Fibroblast of lung (primary cell): ENCODE data around the gene AFAP1L2. TPM values are rescaled to one million over a fixed set of nuclear protein-coding genes. Genes with fewer than 3 reads are reported as not detected.
A peak's percentile ranks its signal among the peaks of the same experiment; 100 is the strongest.

ENCODE experiments used
- DNase-seq, 2 donors: peaks; one replicate each; pipeline versions ENCODE4 v3.0.0 to v3.0.0-alpha.2; 2010; ENCODE audit warnings: low read depth in 2 of 2
- H2AFZ ChIP-seq: 2 replicates; pipeline ENCODE4 v1.5.1; 2012; ENCODE audit warnings: low read length, control low read depth, inconsistent platforms
- H3K27ac ChIP-seq: 2 replicates; pipeline ENCODE4 v1.5.1; 2011; ENCODE audit warnings: low read length, control low read depth; ENCODE audit not compliant: insufficient read depth
- H3K27me3 ChIP-seq: 2 replicates; pipeline ENCODE4 v1.5.1; 2011; ENCODE audit warnings: mild to moderate bottlenecking, low read length; ENCODE audit not compliant: control insufficient read depth, insufficient read depth
- H3K36me3 ChIP-seq: 2 replicates; pipeline ENCODE4 v1.5.1; 2011; ENCODE audit warnings: low read length; ENCODE audit not compliant: control insufficient read depth, insufficient read depth
- H3K4me1 ChIP-seq: 2 replicates; pipeline ENCODE4 v1.5.1; 2011; ENCODE audit warnings: low read length; ENCODE audit not compliant: control insufficient read depth, insufficient read depth; ENCODE audit errors: extremely low read depth
- H3K4me2 ChIP-seq: 2 replicates; pipeline ENCODE4 v1.5.1; 2011; ENCODE audit warnings: low read length, control low read depth; ENCODE audit not compliant: insufficient read depth; ENCODE audit errors: extremely low read depth
- H3K4me3 ChIP-seq, 4 experiments: fragments of 200-600 bp in 1 of 4; sonication (generic) in 1 of 4; replicated peaks in 1 of 4; 2 replicates each; pipeline ENCODE4 v1.5.1; 2011 to 2016; ENCODE audit warnings: low read length in 4 of 4, low read depth in 3 of 4, mild to moderate bottlenecking in 3 of 4, control low read depth in 2 of 4, inconsistent platforms in 1 of 4, mixed read lengths in 1 of 4; ENCODE audit not compliant: insufficient read depth in 1 of 4; ENCODE audit errors: control extremely low read depth in 1 of 4
- H3K79me2 ChIP-seq: 2 replicates; pipeline ENCODE4 v1.5.1; 2012; ENCODE audit warnings: mild to moderate bottlenecking, low read length, inconsistent platforms; ENCODE audit not compliant: control insufficient read depth, insufficient read depth
- H3K9ac ChIP-seq: 2 replicates; pipeline ENCODE4 v1.5.1; 2011; ENCODE audit warnings: mild to moderate bottlenecking, low read length, control low read depth; ENCODE audit not compliant: insufficient read depth
- H3K9me3 ChIP-seq: 2 replicates; pipeline ENCODE4 v1.5.1; 2012; ENCODE audit warnings: low read depth, low read length; ENCODE audit not compliant: control insufficient read depth, insufficient read depth
- H4K20me1 ChIP-seq: 2 replicates; pipeline ENCODE4 v1.5.1; 2011; ENCODE audit warnings: low read length; ENCODE audit not compliant: control insufficient read depth, insufficient read depth; ENCODE audit errors: extremely low read depth
- CTCF ChIP-seq, 2 donors: IDR thresholded peaks in 1 of 2; conservative IDR thresholded peaks in 1 of 2; 1 replicate in 1 of 2; 2 replicates in 1 of 2; pipeline ENCODE4 v1.5.1; 2011 to 2012; ENCODE audit warnings: low read length in 2 of 2, control low read depth in 1 of 2, inconsistent platforms in 1 of 2, low read depth in 1 of 2, mild to moderate bottlenecking in 1 of 2
- EZH2 ChIP-seq: IDR thresholded peaks from 2 replicates; pipeline ENCODE4 v1.5.1; 2012; ENCODE audit warnings: low read length, control low read depth, mild to moderate bottlenecking; ENCODE audit errors: missing control alignments
- polyA plus RNA-seq, 2 donors: library from polyadenylated mRNA; depleted of rRNA in 1 of 2; stranded (reverse) in 1 of 2; unstranded in 1 of 2; fragments of >200 nt; gene quantifications; 2 replicates each; pipeline ENCODE4 v1.2.1, GENCODE V29; 2011 to 2012; ENCODE audit warnings: missing spikeins in 1 of 2
- total RNA-seq: library from RNA; depleted of rRNA; stranded (reverse); fragments of >200 nt; gene quantifications from 2 replicates; pipeline ENCODE4 v1.2.1, GENCODE V29; 2014

Gene AFAP1L2
- total and polyA plus RNA-seq, 2 donors (not counting 1 experiment from before 2014, with no cell fraction given) = 0.17 to 9.6 TPM

- Histone ChIP-seq H3K27ac (no peak overlapping the region), H3K4me3 (no peak overlapping the region), H3K4me2 (peak overlapping the region; percentile 42), H3K79me2 (no peaks in the 10 kb centered on the region), H4K20me1 (no peaks in the 10 kb centered on the region), H3K9me3 (no peaks in the 10 kb centered on the region), H3K36me3 (no peaks in the 10 kb centered on the region), H3K27me3 (peaks cover 3% of the 10 kb centered on the region), H3K9ac (no peak overlapping the region), H2AFZ (no peak overlapping the region), H3K4me1 (peaks cover 14% of the 10 kb centered on the region)
- peak; percentile 66 to 93 for DNase-seq
- TF ChIP-seq EZH2 = peak; percentile 30
- no peak for TF ChIP-seq CTCF (conservative IDR thresholded peaks at IDR 0.05 in 1 of 2, IDR thresholded peaks at IDR 0.05 in 1 of 2; ENCODE audit: low read depth in 1 of 2, low read length in 2 of 2)
Observed at GRCh38 chr10:114356751-114357514, 47.4 kb downstream of the AFAP1L2 start.

GRCh38 chr10:114356126-114356525 lies 48.2 kb downstream of the AFAP1L2 start:
- Histone ChIP-seq H3K36me3 (no peaks in the 10 kb centered on the region), H3K27ac (no peak overlapping the region), H3K4me3 (no peak overlapping the region), H3K27me3 (peaks cover 3% of the 10 kb centered on the region), H4K20me1 (no peaks in the 10 kb centered on the region), H3K79me2 (no peaks in the 10 kb centered on the region), H3K4me1 (peaks cover 14% of the 10 kb centered on the region), H2AFZ (no peak overlapping the region), H3K9me3 (no peaks in the 10 kb centered on the region), H3K4me2 (no peak overlapping the region), H3K9ac (no peak overlapping the region)
- no peak for DNase-seq
- TF ChIP-seq CTCF (conservative IDR thresholded peaks at IDR 0.05 in 1 of 2, IDR thresholded peaks at IDR 0.05 in 1 of 2; ENCODE audit: low read depth in 1 of 2, low read length in 2 of 2) = no peak
- no peak for TF ChIP-seq EZH2

GRCh38 chr10:114353383-114353782 lies 50.9 kb downstream of the AFAP1L2 start:
- H3K27me3 ChIP-seq = peaks cover 6% of the 10 kb centered on the region
- H4K20me1 ChIP-seq = no peaks in the 10 kb centered on the region
- H3K27ac ChIP-seq = no peak overlapping the region
- H3K9me3 ChIP-seq = no peaks in the 10 kb centered on the region
- H3K4me1 ChIP-seq = peaks cover 14% of the 10 kb centered on the region
- H3K36me3 ChIP-seq = no peaks in the 10 kb centered on the region
- DNase-seq = no peak
- TF ChIP-seq CTCF (conservative IDR thresholded peaks at IDR 0.05 in 1 of 2, IDR thresholded peaks at IDR 0.05 in 1 of 2; ENCODE audit: low read depth in 1 of 2, low read length in 2 of 2) (no peak), EZH2 (no peak)
- H3K4me2 ChIP-seq = no peak overlapping the region
- no peak overlapping the region for H3K4me3 ChIP-seq
- H3K9ac ChIP-seq = no peak overlapping the region
- H3K79me2 ChIP-seq = no peaks in the 10 kb centered on the region
- H2AFZ ChIP-seq = no peak overlapping the region
